Measurements from ENCODE around the gene NKPD1. TPM values are rescaled to one million over a fixed set of nuclear protein-coding genes. Genes with fewer than 3 reads are reported as not detected.

NKPD1 gene
- total and polyA plus RNA-seq, 2 experiments from 2014 or later, result 0.24 to 1.3 TPM

GRCh38 chr19:45126654-45127053 is 34.1 kb downstream of the NKPD1 start:
- H3F3A ChIP-seq (replicated peaks; ENCODE audit: low read depth), result 0 out of 2 replicates have a peak, but pooled peaks cover 2% of the 10 kb centered on the region
- Mint-ChIP-seq H3K27ac (no peak overlapping the region; the same call in 1 of the 2 replicates), H3K4me1 (peaks cover 15% of the 10 kb centered on the region; the same call in 2 of the 3 replicates), H3K27me3 (ENCODE audit: insufficient read depth, low read depth, poor library complexity) (peaks cover 3% of the 10 kb centered on the region), H3K36me3 (ENCODE audit: low read depth) (no peaks in the 10 kb centered on the region), H3K4me3 (no peak overlapping the region), H3K9me3 (no peaks in the 10 kb centered on the region)
- no peaks in the 10 kb centered on the region for H3K9me2 ChIP-seq (ENCODE audit: insufficient read depth)
- H3K27ac ChIP-seq (ENCODE audit: low read depth), result no peak overlapping the region
- H3K4me3 ChIP-seq, result no peak overlapping the region
- ATAC-seq (no peak), DNase-seq (ENCODE audit: low spot score) (no peak)
- H3K79me2 ChIP-seq (replicated peaks; ENCODE audit: insufficient read depth), result peaks cover 56% of the 10 kb centered on the region
- H3K4me2 ChIP-seq, result no peak overlapping the region
- H3K36me3 ChIP-seq (ENCODE audit: insufficient read depth), result no peaks in the 10 kb centered on the region
- no peaks in the 10 kb centered on the region for H3K27me3 ChIP-seq (ENCODE audit: insufficient read depth)
- H3K4me1 ChIP-seq (ENCODE audit: insufficient read depth), result 0 out of 2 replicates have a peak, but pooled peaks cover 2% of the 10 kb centered on the region
- H2AFZ ChIP-seq, result no peak overlapping the region
- peaks cover 44% of the 10 kb centered on the region for H4K20me1 ChIP-seq (replicated peaks; ENCODE audit: insufficient read depth)
- TF ChIP-seq ETS1 (IDR thresholded peaks at IDR 0.05) (no peak), EZH2phosphoT487 (IDR thresholded peaks at IDR 0.05; ENCODE audit: unreplicated experiment) (no peak), JUNB (IDR thresholded peaks at IDR 0.05; ENCODE audit: unreplicated experiment) (no peak), EZH2 (IDR thresholded peaks at IDR 0.05; ENCODE audit: low read depth, unreplicated experiment) (no peak), REST (IDR thresholded peaks at IDR 0.05; ENCODE audit: unreplicated experiment) (no peak), ZNF114 (CRISPR knock-in tag; IDR thresholded peaks at IDR 0.05) (no peak), NANOG (IDR thresholded peaks at IDR 0.05; ENCODE audit: borderline replicate concordance) (no peak), STAT1 (IDR thresholded peaks at IDR 0.05; ENCODE audit: unreplicated experiment) (no peak), POLR2AphosphoS5 (IDR thresholded peaks at IDR 0.05; ENCODE audit: low read depth) (no peak), ZNF331 (CRISPR knock-in tag; IDR thresholded peaks at IDR 0.05; ENCODE audit: low read depth) (no peak), CREB1 (CRISPR knock-in tag; IDR thresholded peaks at IDR 0.05; ENCODE audit: low read depth) (no peak)
- TF ChIP-seq, protein P1, sequence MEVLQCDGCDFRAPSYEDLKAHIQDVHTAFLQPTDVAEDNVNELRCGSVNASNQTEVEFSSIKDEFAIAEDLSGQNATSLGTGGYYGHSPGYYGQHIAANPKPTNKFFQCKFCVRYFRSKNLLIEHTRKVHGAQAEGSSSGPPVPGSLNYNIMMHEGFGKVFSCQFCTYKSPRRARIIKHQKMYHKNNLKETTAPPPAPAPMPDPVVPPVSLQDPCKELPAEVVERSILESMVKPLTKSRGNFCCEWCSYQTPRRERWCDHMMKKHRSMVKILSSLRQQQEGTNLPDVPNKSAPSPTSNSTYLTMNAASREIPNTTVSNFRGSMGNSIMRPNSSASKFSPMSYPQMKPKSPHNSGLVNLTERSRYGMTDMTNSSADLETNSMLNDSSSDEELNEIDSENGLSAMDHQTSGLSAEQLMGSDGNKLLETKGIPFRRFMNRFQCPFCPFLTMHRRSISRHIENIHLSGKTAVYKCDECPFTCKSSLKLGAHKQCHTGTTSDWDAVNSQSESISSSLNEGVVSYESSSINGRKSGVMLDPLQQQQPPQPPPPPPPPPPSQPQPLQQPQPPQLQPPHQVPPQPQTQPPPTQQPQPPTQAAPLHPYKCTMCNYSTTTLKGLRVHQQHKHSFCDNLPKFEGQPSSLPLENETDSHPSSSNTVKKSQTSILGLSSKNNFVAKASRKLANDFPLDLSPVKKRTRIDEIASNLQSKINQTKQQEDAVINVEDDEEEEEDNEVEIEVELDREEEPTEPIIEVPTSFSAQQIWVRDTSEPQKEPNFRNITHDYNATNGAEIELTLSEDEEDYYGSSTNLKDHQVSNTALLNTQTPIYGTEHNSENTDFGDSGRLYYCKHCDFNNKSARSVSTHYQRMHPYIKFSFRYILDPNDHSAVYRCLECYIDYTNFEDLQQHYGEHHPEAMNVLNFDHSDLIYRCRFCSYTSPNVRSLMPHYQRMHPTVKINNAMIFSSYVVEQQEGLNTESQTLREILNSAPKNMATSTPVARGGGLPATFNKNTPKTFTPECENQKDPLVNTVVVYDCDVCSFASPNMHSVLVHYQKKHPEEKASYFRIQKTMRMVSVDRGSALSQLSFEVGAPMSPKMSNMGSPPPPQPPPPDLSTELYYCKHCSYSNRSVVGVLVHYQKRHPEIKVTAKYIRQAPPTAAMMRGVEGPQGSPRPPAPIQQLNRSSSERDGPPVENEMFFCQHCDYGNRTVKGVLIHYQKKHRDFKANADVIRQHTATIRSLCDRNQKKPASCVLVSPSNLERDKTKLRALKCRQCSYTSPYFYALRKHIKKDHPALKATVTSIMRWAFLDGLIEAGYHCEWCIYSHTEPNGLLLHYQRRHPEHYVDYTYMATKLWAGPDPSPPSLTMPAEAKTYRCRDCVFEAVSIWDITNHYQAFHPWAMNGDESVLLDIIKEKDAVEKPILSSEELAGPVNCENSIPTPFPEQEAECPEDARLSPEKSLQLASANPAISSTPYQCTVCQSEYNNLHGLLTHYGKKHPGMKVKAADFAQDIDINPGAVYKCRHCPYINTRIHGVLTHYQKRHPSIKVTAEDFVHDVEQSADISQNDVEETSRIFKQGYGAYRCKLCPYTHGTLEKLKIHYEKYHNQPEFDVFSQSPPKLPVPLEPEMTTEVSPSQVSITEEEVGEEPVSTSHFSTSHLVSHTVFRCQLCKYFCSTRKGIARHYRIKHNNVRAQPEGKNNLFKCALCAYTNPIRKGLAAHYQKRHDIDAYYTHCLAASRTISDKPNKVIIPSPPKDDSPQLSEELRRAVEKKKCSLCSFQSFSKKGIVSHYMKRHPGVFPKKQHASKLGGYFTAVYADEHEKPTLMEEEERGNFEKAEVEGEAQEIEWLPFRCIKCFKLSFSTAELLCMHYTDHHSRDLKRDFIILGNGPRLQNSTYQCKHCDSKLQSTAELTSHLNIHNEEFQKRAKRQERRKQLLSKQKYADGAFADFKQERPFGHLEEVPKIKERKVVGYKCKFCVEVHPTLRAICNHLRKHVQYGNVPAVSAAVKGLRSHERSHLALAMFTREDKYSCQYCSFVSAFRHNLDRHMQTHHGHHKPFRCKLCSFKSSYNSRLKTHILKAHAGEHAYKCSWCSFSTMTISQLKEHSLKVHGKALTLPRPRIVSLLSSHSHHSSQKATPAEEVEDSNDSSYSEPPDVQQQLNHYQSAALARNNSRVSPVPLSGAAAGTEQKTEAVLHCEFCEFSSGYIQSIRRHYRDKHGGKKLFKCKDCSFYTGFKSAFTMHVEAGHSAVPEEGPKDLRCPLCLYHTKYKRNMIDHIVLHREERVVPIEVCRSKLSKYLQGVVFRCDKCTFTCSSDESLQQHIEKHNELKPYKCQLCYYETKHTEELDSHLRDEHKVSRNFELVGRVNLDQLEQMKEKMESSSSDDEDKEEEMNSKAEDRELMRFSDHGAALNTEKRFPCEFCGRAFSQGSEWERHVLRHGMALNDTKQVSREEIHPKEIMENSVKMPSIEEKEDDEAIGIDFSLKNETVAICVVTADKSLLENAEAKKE (CRISPR knock-in tag; IDR thresholded peaks at IDR 0.05), result no peak
- TF ChIP-seq, protein P2, sequence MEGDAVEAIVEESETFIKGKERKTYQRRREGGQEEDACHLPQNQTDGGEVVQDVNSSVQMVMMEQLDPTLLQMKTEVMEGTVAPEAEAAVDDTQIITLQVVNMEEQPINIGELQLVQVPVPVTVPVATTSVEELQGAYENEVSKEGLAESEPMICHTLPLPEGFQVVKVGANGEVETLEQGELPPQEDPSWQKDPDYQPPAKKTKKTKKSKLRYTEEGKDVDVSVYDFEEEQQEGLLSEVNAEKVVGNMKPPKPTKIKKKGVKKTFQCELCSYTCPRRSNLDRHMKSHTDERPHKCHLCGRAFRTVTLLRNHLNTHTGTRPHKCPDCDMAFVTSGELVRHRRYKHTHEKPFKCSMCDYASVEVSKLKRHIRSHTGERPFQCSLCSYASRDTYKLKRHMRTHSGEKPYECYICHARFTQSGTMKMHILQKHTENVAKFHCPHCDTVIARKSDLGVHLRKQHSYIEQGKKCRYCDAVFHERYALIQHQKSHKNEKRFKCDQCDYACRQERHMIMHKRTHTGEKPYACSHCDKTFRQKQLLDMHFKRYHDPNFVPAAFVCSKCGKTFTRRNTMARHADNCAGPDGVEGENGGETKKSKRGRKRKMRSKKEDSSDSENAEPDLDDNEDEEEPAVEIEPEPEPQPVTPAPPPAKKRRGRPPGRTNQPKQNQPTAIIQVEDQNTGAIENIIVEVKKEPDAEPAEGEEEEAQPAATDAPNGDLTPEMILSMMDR (conservative IDR thresholded peaks at IDR 0.05; ENCODE audit: low read depth in 2 of 2), result no peak
